OCI-LY7 (cell line): ENCODE measurements around the gene TBX5.

Experiments
- CTCF ChIP-seq: fragments of 200-600 bp; sonication (generic); conservative IDR thresholded peaks from 2 replicates; pipeline ENCODE4 v1.5.1; 2014; ENCODE audit warnings: mild to moderate bottlenecking, antibody characterized with exemption, low read length, moderate library complexity, mixed read lengths
- EZH2phosphoT487 ChIP-seq: fragments of 200-600 bp; sonication (generic); IDR thresholded peaks from 2 replicates; pipeline ENCODE4 v1.6.1; 2018; ENCODE audit warnings: low read depth, borderline replicate concordance, mild to moderate bottlenecking, mixed run types, antibody characterized with exemption, low read length, moderate library complexity, mixed read lengths

- TF ChIP-seq CTCF (no peak), EZH2phosphoT487 (no peak)
Measured at GRCh38 chr12:114368685-114369452, 37.1 kb downstream of the TBX5 start.
